NCI-H1694 (cell line): ENCODE results near the gene CDY2B.
"Not testable (repeated sequence)": the region's sequence is repeated elsewhere in the genome, so short reads cannot be mapped to it uniquely, and the experiment has no call there.

Source experiments
- DNase-seq: peaks from one replicate; lab custom pipeline; 2025; lab: John Stamatoyannopoulos, UW

CDY2B gene, protein sequence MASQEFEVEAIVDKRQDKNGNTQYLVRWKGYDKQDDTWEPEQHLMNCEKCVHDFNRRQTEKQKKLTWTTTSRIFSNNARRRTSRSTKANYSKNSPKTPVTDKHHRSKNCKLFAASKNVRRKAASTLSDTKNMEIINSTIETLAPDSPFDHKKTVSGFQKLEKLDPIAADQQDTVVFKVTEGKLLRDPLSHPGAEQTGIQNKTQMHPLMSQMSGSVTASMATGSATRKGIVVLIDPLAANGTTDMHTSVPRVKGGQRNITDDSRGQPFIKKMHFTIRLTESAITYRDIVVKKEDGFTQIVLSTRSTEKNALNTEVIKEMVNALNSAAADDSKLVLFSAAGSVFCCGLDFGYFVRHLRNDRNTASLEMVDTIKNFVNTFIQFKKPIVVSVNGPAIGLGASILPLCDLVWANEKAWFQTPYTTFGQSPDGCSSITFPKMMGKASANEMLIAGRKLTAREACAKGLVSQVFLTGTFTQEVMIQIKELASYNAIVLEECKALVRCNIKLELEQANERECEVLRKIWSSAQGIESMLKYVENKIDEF

DNA sequence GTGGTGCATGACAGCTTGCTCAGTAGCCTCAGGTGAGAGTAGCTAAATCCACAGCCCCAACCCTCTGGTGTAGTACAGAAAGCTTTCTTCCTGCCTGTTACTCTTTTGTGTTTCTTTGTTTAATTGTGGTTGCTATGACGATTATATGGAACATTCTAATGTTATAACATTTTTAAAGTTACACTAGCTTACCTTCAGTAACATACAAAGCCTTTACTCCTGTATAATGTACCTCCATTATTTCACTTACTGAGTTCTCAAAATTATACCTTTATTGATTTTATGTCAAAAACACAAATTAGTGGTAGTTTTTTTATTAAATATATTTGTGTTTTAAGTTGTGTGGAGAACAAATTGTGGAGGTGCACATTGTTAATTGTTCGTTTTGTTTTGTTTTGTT lies at the start of gene CDY2B:
TSS of gene CDY2B (minus strand) at position 101 of the 400 bp plus-strand sequence. CDS start 328 bp downstream, outside the sequence.
- DNase-seq: not testable (repeated sequence)

DNA sequence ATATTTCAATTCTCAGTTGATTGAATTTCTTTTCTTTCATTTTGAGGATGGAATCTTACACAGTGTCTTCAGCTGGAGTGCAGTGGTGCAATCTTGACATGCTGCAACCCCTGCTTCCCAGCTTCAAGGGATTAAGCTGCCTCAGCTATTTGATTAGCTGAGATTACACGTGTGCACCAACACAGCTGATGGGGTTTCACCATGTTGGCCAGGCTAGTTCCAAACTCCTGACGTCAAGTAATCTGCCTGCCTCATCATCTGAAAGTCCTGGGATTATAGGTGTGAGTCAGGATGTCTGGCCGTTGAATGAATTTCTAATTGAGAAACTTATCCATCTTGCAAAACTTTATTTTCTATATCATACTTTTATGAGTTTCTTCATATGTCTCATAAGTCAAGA lies 28.0 kb upstream of the CDY2B start:
- DNase-seq: not testable (repeated sequence)

DNA sequence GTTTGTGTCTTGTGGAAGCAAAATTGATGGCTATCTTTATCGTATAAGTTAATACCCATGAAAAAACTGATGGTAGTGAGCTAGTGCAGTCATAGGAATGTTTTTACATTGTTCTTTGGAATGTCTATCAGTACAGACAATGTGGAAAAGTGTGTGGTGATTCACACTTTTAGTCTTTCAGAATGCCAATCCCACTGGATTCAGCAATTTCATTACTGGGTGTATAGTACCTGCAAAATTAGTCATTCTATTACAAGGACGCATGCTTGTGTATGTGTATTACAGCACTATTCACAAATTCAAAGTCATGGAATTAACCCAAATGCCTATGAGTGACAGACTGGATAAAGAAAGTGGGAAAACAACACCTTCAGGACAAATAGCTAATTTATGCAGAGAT lies 27.3 kb upstream of the CDY2B start:
- DNase-seq: not testable (repeated sequence)

DNA sequence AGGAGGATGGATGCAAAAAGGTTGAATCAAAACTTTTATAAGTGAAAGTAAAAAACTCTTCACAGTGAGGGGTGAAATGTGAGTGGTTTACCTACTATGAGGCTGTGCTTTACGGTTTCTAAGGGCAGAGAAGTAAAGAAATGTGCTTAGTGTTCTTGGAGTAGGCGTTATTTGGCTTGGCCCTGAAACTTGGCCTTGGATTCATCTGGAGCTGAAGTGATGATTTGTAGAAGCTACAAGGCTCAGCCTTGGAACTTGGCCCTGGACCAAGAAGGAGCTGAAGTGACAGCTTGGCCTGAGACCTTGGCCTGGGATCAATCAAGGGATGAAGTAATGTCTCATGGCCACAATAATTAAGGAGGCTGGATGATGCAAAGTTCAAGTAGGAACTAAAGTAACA lies 1.7 kb upstream of the CDY2B start:
- not testable (repeated sequence) for DNase-seq

DNA sequence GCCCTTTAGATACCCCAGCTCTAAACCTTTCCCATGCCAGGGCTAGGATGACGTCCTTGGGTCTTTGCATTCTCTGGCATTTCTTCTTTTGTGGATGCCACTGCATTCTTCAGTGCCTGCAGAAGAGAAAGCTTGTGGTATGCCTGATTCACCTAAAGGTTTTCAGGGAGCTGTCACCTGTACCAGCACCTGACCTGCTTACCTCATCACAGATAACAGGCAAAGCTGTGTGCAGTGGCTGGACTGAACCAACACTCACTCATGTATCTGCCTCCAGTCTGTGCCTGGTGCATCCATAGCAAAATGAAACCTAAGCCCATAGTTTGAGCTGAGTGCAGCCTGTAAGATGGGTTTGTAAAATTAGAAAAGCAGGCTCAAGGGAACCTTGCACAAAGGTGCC lies 3.3 kb downstream of the CDY2B start:
- DNase-seq: not testable (repeated sequence)

DNA sequence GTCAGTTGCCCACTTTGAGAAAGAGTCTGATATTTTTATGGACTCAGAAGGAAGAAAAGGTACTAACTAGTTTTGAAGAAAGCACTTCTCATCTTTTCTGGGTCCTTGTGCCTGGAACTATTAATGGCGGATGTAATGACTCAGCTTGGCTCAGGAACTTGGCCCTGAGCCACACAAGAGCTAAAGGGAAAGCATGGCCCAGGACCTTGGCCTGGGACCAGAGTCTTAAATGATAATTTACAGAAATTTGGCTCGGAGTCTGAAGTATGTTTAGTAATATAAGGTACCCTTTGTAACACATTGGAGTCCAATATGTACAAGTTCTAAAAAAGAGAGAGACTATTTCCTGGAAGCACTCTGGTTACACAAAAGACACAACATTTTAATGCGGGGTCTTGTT lies 4.6 kb downstream of the CDY2B start:
- DNase-seq: not testable (repeated sequence)

DNA sequence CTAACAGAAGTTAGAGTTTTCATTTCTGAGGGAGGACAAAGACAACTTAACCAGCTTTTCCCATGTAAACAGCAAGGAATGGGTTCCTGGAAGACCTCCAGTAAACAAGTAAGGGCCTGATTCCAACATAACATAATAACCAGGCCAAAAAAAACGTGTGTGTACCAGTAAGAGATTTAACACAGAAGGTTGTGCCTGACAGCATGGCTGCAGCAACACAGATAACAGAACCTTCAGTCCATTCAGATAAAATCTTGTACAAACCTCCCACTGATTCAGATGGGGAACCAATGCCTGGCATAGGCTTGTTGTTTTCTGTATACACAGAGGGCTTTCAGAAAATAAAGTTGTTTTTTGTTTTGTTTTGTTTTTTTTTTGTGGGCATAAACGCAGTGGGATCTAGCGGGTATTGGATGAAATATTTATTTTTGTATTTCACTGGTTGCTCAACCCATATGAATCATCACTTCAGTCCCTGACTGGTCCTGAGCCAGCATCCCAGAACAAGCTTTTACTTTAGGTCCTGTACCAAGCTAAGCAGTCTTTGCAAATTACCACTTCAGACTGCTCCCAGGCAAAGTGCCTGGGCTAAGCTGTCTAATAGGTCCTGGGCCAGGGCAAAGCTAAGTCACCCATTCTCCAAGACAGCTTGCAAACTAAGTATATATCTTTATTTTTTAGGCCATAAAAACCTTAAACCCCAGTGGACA lies 8.7 kb downstream of the CDY2B start:
- not testable (repeated sequence) for DNase-seq

DNA sequence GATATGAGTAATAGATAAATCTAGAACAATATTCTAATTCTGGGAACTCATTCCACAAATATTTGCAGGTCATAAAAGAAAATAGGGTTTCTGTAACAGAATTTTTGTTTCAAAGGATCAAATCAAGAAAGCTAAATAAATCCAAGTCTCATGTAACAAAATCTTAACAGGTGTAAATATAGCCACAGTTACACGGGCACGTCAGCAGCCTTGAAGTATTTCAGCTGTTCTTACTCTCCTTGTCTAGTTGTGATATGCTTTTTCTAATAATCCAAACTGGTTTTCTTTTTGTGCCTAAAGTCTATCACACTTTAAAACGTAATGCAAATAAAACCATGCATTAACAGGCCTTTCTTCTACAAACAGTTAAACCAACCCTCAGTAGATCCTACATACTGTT lies 9.3 kb downstream of the CDY2B start:
- not testable (repeated sequence) for DNase-seq

DNA sequence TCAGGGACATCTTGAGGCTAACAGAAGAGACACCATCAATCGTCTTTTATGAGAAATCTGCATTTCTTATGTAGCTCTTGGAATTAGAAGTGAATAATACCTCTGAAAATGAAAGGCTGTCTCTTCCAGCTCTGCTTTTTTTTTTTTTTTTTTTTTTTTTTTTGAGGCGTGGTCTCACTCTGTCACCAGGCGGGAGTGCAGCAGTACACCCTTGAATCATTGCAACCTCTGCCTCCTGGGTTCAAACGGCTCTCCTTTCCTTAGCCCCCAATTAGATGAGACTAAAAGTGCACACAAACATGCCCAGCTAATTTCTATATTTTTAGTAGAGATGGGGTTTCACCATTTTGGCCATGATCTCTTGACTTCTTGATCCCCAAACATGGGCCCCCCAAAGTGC lies 12.2 kb downstream of the CDY2B start:
- not testable (repeated sequence) for DNase-seq

DNA sequence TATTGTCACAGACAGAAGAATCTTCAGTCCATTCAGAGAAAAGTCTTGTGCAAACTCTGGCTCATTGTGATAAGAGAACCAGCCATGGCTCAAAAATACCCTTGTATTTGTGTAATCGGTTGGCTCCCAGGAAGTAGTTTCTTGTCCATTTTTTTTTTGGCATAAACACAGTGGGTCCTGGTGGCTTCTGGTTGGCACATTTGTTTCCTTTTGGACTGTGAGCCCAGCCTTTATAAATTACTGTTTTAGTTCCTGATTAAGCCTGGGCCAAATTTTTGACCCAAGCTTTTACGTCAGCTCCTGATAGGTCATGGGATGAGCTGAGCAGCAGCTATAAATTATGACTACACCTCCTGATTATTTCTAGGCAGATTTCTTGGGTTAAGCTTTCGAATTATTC lies 19.4 kb downstream of the CDY2B start:
- DNase-seq: not testable (repeated sequence)

DNA sequence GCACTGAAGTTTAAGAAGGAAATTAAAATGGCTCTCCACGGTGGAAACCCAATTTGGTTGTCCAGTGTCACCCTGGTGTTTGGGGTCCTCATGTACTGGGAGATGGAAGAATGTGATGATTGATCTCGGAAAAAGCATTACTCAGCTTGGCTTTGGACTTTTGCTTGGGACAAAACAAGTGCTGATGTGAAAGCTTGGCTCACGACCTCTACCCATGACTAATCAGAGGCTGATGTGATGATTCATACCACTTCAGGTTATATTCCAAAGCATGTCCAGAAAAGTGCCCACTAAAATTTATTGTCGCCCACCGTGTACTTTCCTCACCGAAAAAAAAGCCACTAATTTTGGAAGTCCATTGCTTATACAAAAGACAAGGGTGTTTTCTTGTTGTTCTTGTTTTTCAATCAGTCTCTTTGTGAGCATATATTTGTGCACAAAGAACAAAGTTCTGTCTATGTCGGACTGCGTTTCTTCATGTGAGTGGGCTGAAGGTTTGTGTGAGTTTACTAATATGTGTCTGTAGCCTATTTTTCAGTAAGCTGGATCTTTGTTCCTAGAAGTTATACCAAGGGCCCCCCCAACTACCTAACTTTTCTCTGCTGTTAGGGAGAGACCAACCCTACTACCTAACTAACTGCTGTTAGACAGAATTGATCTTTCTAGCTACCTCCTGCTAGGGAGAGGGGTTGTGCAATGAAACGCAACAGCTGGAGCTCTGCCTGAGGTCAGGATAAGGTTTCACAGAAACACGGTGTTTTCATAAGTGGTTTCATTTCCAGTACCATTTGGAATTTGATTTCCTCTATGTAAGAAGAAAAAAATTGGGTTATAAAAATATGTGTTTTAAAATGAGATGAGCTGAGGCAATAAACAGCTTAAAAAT lies 22.8 kb downstream of the CDY2B start:
- DNase-seq: not testable (repeated sequence)

DNA sequence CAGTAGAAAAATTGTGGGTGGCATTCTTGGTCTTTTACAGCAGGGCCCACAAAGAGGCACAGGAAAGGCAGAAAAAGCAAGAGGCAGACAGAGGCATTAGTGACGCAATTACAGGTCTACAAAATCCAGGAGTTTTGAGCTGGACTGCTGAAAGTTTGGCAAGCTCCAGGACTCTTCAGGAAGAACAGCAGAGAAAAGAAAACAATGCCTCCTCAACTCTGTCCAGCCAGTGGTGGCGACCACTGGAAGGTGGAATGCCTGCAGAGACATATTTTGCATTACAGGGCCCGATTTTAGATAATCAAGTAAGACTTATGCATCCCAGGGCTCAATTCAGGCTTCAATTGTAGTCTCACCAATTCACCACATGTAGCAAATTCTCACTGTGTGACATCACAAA lies 23.5 kb downstream of the CDY2B start:
- not testable (repeated sequence) for DNase-seq

DNA sequence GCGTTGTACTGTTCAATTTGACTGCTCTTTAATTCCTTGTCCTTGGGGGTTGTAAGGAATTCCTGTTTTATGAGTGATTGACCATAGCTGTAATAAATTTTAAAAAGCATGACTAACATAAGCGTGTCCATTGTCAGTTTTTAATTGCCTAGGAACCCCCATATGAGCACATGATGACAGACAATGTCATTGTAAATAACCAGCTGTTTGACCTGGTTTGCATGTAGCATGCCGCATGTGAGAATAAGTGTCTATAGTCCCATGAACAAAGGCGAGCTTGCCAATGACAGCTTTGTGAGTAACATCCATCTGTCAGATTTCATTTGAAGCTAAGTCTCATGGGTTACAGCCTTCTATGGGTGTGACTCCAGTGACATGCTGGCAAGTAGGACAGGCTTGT lies 30.9 kb downstream of the CDY2B start:
- not testable (repeated sequence) for DNase-seq

DNA sequence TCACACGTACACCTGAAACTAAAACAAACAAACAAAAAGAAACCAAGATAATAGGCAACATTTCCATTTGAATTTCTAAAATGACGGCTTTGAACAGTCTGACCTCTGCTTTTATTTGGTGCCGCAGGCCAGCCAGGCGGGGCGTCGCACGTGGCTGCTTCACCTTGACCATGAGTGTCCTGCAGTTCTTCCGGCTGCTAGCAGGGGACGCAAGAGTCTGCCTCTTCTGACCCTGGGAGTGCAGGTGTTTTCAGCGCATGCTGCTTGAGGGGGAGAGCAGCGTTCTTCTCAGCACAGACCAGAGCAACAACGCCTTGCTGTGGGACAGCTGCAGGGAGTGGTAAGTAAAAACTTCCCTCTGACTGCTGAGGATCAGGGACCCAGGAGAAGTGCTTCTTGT lies 47.9 kb downstream of the CDY2B start:
- not testable (repeated sequence) for DNase-seq
